ENCODE measurements around the gene C1QTNF9B.
A peak's percentile ranks its signal among the peaks of the same experiment; 100 is the strongest.

The C1QTNF9B gene

DNA sequence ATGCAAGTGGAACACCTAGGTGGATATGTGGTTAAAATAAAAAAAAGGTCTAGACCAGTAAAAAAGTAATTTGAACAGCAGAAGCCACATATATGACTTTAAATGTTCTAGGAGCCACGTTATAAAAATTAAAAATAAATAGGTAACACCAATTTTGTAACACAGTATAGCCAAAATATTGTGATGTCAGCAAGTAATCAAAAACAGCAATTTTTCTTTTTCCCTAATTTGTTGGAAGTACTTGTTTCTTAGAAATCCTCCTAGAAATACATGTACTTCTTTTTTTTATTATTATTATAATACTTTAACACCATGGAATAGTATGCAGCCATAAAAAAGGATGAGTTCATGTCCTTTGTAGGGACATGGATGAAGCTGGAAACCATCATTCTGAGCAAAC lies 25.7 kb upstream of the C1QTNF9B start:
- Histone ChIP-seq H3F3A (ENCODE audit: control insufficient read depth, insufficient read depth) (no peaks in the 10 kb centered on the region), H3K27me3 (ENCODE audit: control insufficient read depth, low read length) (peaks cover 16% of the 10 kb centered on the region), H3K36me3 (ENCODE audit: control insufficient read depth, low read length) (no peaks in the 10 kb centered on the region), H3K27ac (ENCODE audit: low read depth, low read length) (no peak overlapping the region), H3K9me2 (replicated peaks; ENCODE audit: control insufficient read depth, low read length) (no peaks in the 10 kb centered on the region), H3K79me2 (ENCODE audit: control insufficient read depth, low read length) (no peaks in the 10 kb centered on the region), H3K4me3 (ENCODE audit: low read length) (no peak overlapping the region), H4K20me1 (ENCODE audit: control insufficient read depth, insufficient read depth, low read depth, low read length) (no peaks in the 10 kb centered on the region), H3K4me1 (ENCODE audit: control insufficient read depth, low read length) (no peaks in the 10 kb centered on the region), H3K4me2 (ENCODE audit: low read length) (no peak overlapping the region), H3K9me3 (ENCODE audit: control insufficient read depth, insufficient read depth, low read length) (no peaks in the 10 kb centered on the region)
- TF ChIP-seq CTCF (IDR thresholded peaks at IDR 0.05; ENCODE audit: low read depth, low read length, poor library complexity, severe bottlenecking) (no peak), EZH2phosphoT487 (IDR thresholded peaks at IDR 0.05; ENCODE audit: borderline replicate concordance, low read length) (no peak)

- Histone ChIP-seq H4K20me1 (ENCODE audit: control insufficient read depth, insufficient read depth, low read depth, low read length) (no peaks in the 10 kb centered on the region), H3K36me3 (ENCODE audit: control insufficient read depth, low read length) (no peaks in the 10 kb centered on the region), H3F3A (ENCODE audit: control insufficient read depth, insufficient read depth) (no peaks in the 10 kb centered on the region), H3K27me3 (ENCODE audit: control insufficient read depth, low read length) (peaks cover 22% of the 10 kb centered on the region), H3K4me1 (ENCODE audit: control insufficient read depth, low read length) (no peaks in the 10 kb centered on the region), H3K4me2 (ENCODE audit: low read length) (no peak overlapping the region), H3K4me3 (ENCODE audit: low read length) (no peak overlapping the region), H3K9me2 (replicated peaks; ENCODE audit: control insufficient read depth, low read length) (no peaks in the 10 kb centered on the region), H3K27ac (ENCODE audit: low read depth, low read length) (no peak overlapping the region), H3K79me2 (ENCODE audit: control insufficient read depth, low read length) (no peaks in the 10 kb centered on the region), H3K9me3 (ENCODE audit: control insufficient read depth, insufficient read depth, low read length) (no peaks in the 10 kb centered on the region)
- TF ChIP-seq EZH2phosphoT487 (IDR thresholded peaks at IDR 0.05; ENCODE audit: borderline replicate concordance, low read length): no peak
Observed at GRCh38 chr13:23922005-23922932, 25.0 kb upstream of the C1QTNF9B start.

DNA sequence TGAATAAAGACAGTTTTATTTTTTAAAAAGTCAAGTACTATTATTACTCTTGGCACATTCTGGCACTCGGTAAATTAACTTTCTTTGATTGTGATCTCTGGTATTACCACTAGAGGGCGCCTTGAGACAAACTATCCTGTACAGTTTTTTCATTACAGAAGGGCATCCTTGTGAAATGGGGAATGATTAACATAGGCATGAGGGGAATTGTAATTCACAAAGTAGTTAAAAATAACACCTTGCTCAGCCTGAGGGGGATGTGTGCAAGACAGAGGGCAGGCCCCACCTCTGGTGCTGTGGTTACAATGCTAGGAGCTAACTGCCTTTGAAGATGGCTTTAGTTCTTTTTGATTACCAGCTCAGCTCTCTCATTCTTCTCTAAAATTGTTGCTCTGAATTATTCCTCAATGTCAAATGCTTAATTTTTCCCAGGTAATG lies 24.2 kb upstream of the C1QTNF9B start:
- Histone ChIP-seq H3K27me3 (ENCODE audit: control insufficient read depth, low read length) (peaks cover 19% of the 10 kb centered on the region), H3K27ac (ENCODE audit: low read depth, low read length) (no peak overlapping the region), H3K9me2 (replicated peaks; ENCODE audit: control insufficient read depth, low read length) (no peaks in the 10 kb centered on the region), H3K4me3 (ENCODE audit: low read length) (no peak overlapping the region), H3F3A (ENCODE audit: control insufficient read depth, insufficient read depth) (no peaks in the 10 kb centered on the region), H3K4me2 (ENCODE audit: low read length) (no peak overlapping the region), H3K4me1 (ENCODE audit: control insufficient read depth, low read length) (no peaks in the 10 kb centered on the region), H3K79me2 (ENCODE audit: control insufficient read depth, low read length) (no peaks in the 10 kb centered on the region), H4K20me1 (ENCODE audit: control insufficient read depth, insufficient read depth, low read depth, low read length) (no peaks in the 10 kb centered on the region), H3K9me3 (ENCODE audit: control insufficient read depth, insufficient read depth, low read length) (no peaks in the 10 kb centered on the region), H3K36me3 (ENCODE audit: control insufficient read depth, low read length) (no peaks in the 10 kb centered on the region)
- peak; percentile 80 for TF ChIP-seq CTCF (IDR thresholded peaks at IDR 0.05; ENCODE audit: low read depth, low read length, poor library complexity, severe bottlenecking)
- no peak for TF ChIP-seq EZH2phosphoT487 (IDR thresholded peaks at IDR 0.05; ENCODE audit: borderline replicate concordance, low read length)

DNA sequence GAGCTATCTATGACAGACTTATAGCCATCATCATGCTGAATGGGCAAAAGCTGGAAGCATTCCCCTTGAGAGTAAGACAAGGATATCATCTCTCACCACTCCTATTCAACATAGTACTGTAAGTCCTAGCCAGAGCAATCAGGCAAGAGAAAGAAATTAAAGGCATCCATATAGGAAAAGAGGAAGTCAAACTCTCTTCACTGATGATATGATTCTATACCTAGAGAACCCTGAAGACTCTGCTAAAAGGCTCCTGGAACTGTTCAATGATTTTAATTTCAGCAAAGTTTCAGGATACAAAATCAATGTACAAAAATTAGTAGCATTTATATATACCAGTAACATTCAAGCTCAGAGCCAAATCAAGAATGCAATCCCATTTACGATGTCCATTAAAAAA lies 21.7 kb upstream of the C1QTNF9B start:
- H3K4me2 ChIP-seq (ENCODE audit: low read length): no peak overlapping the region
- no peaks in the 10 kb centered on the region for H4K20me1 ChIP-seq (ENCODE audit: control insufficient read depth, insufficient read depth, low read depth, low read length)
- TF ChIP-seq CTCF (IDR thresholded peaks at IDR 0.05; ENCODE audit: low read depth, low read length, poor library complexity, severe bottlenecking) (no peak), EZH2phosphoT487 (IDR thresholded peaks at IDR 0.05; ENCODE audit: borderline replicate concordance, low read length) (no peak)
- H3K9me2 ChIP-seq (replicated peaks; ENCODE audit: control insufficient read depth, low read length): no peaks in the 10 kb centered on the region
- H3K9me3 ChIP-seq (ENCODE audit: control insufficient read depth, insufficient read depth, low read length): no peaks in the 10 kb centered on the region
- H3K4me3 ChIP-seq (ENCODE audit: low read length): no peak overlapping the region
- peaks cover 19% of the 10 kb centered on the region for H3K27me3 ChIP-seq (ENCODE audit: control insufficient read depth, low read length)
- H3K79me2 ChIP-seq (ENCODE audit: control insufficient read depth, low read length): no peaks in the 10 kb centered on the region
- no peak overlapping the region for H3K27ac ChIP-seq (ENCODE audit: low read depth, low read length)
- no peaks in the 10 kb centered on the region for H3F3A ChIP-seq (ENCODE audit: control insufficient read depth, insufficient read depth)
- no peaks in the 10 kb centered on the region for H3K4me1 ChIP-seq (ENCODE audit: control insufficient read depth, low read length)
- H3K36me3 ChIP-seq (ENCODE audit: control insufficient read depth, low read length): no peaks in the 10 kb centered on the region

Data from DOHH2 (cell line).